Right lobe of liver (tissue), 6 donors: ENCODE data around the gene CBX2. TPM values are rescaled to one million over a fixed set of nuclear protein-coding genes. Genes with fewer than 3 reads are reported as not detected.

Source experiments
- ATAC-seq, 4 donors: fragments of 200-7000 bp; cut with Tn5 transposase; one replicate each; pipeline ENCODE4 v1.9.1; 2020; ENCODE audit warnings: mild to moderate bottlenecking in 4 of 4, moderate library complexity in 4 of 4
- DNase-seq, 3 donors: peaks; one replicate each; pipeline ENCODE4 v3.0.0-alpha.2; 2020
- H3K27ac ChIP-seq, 3 donors: fragments of 200-600 bp; one replicate each; pipeline ENCODE4 v1.8.0; 2022
- H3K27me3 ChIP-seq, 2 donors: fragments of 200-600 bp; one replicate each; pipeline ENCODE4 v1.8.0; 2022
- H3K36me3 ChIP-seq, 4 donors: fragments of 200-600 bp; sonication (generic) in 1 of 4; one replicate each; pipeline versions ENCODE4 v1.5.1 to v1.8.0; 2017 to 2022; ENCODE audit warnings: control low read depth in 1 of 4
- H3K4me1 ChIP-seq, 4 donors: fragments of 200-600 bp; sonication (generic) in 1 of 4; one replicate each; pipeline versions ENCODE4 v1.5.1 to v1.8.0; 2017 to 2022; ENCODE audit warnings: control low read depth in 1 of 4
- H3K4me3 ChIP-seq, 3 donors: fragments of 200-600 bp; one replicate each; pipeline ENCODE4 v1.8.0; 2022
- H3K9me3 ChIP-seq, 4 donors: fragments of 200-600 bp; sonication (generic) in 1 of 4; one replicate each; pipeline versions ENCODE4 v1.5.1 to v1.8.0; 2017 to 2022; ENCODE audit warnings: control low read depth in 1 of 4
- CTCF ChIP-seq, 4 donors: fragments of 200-600 bp in 3 of 4; fragments of 450-650 bp in 1 of 4; IDR thresholded peaks; one replicate each; pipeline versions ENCODE4 v1.5.1 to v1.8.0; 2016 to 2022; ENCODE audit warnings: antibody characterized with exemption in 4 of 4, mild to moderate bottlenecking in 2 of 4
- POLR2A ChIP-seq: fragments of 450-650 bp; IDR thresholded peaks from one replicate; pipeline ENCODE4 v1.6.1; 2017; ENCODE audit warnings: antibody characterized with exemption, mild to moderate bottlenecking
- WGBS: methylation state at CpG from one replicate; pipeline ENCODE4 v1.1.6; 2018; ENCODE audit warnings: low coverage, low lambda C conversion rate; ENCODE audit not compliant: insufficient coverage; ENCODE audit errors: missing lambda C conversion rate; 5-methylcytosine and 5-hydroxymethylcytosine counted together
- intact Hi-C, 2 donors: fragments of 100-400 bp; cut with DNase I; formaldehyde crosslinking; loops; one replicate each; pipeline versions ENCODE4 v1.11.2 to v1.14.1; 2022
- total RNA-seq, 6 experiments: library from RNA; depleted of rRNA in 2 of 6; stranded (reverse); fragments of >200 nt in 2 of 6; fragmentation: NEBNext Ultra II Directional in 3 of 6; extraction: Animal tissue kit (Norgen Biotek cat#: 25700) in 3 of 6; gene quantifications; one replicate each; pipeline versions ENCODE4 v1.1.0 to v1.2.4, GENCODE V29; 2016 to 2023
- donor health status: DM: no; HTN: yes; CAD: no.
- donor health status: DM: no; HTN: no; CAD: no.
- donor health status: DM: no; HTN: no; CAD: no.
- donor health status: DM: no; HTN: yes; CAD: no.
- donor health status: DM: no; HTN: yes; CAD: no.

Gene CBX2
- total RNA-seq, 6 experiments from 2014 or later, result 0.33 to 3.5 (median 1.1) TPM

GRCh38 chr17:79798299-79799173, 20.6 kb downstream of the CBX2 start:
- Histone ChIP-seq H3K4me3 (peak overlapping the region; percentile 58 to 78 (median 74)), H3K9me3 (no peaks in the 10 kb centered on the region), H3K4me1 (peaks cover 0 to 35% (median 8%) of the 10 kb centered on the region in 4 donors), H3K36me3 (no peaks in the 10 kb centered on the region), H3K27me3 (peaks cover 17 to 53% of the 10 kb centered on the region in 2 donors), H3K27ac (no peak overlapping the region)
- DNase-seq (no peak), ATAC-seq (no peak)
- intact Hi-C loops, result no loop called here
- WGBS, result 0% methylated on average over 26 of the region's 70 CpGs
- no peak for TF ChIP-seq CTCF (IDR thresholded peaks at IDR 0.05)
- no peak for TF ChIP-seq POLR2A

GRCh38 chr17:79799174-79799537, 21.2 kb downstream of the CBX2 start:
- DNase-seq, result no peak

DNA sequence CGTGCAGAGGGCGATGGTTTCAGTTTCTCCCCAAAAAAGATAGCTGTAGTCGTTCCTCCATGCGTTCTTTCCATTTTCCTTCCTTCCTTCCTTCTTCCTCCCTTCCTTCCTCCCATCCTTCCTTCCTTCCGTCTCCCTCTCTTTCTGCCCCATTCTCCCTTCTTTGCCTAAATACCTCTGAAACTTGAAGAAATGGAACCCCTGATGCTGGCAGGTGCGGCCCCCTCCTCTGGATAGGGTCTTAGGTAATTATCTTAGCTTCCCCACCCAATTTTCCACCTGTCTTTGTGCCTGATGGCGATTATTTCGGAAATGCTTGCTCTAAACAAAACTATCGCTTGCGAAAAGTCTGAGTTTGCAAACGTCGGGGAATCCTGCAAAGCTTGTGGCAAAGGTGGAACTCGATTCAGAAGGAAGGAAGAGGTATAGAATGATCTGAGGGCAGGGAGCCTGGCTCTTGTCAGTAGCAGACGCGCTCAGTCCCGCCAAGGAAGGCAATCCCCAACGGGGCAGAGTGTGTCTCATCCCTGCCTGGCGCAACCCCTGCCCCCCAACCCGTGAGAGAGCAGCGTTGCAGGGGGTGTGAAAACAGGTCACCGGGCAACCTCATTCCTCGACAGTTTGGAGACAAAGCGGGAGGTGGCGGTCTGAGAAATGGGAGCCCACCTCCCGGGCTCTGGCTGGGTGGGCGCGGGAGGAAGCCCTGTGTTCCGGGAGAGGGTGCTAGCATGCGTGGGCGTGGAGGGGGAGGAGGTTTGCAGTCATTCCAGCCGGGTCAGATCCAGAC, 21.8 kb downstream of the CBX2 start:
- Histone ChIP-seq H3K27ac (no peak overlapping the region), H3K27me3 (peaks cover 27 to 65% of the 10 kb centered on the region in 2 donors), H3K4me3 (no peak overlapping the region), H3K9me3 (no peaks in the 10 kb centered on the region), H3K36me3 (no peaks in the 10 kb centered on the region), H3K4me1 (peaks cover 0 to 35% (median 8%) of the 10 kb centered on the region in 4 donors)
- TF ChIP-seq CTCF (IDR thresholded peaks at IDR 0.05), result no peak
- no peak for TF ChIP-seq POLR2A
- no peak for DNase-seq
- no peak for ATAC-seq
- intact Hi-C loops, result loop anchor here in 1 of 2 donors (5.0 to 10.0 kb wide), 2 partner anchors 43 to 185 kb away; no protein-coding TSS in a partner anchor
- WGBS, result 4% methylated on average over 27 of the region's 31 CpGs

More at GRCh38 chr17:79799174-79799537, 21.2 kb downstream of the CBX2 start:
- intact Hi-C loops, result no loop called here
- TF ChIP-seq CTCF (IDR thresholded peaks at IDR 0.05) (no peak), POLR2A (no peak)
- Histone ChIP-seq H3K4me1 (peaks cover 0 to 35% (median 8%) of the 10 kb centered on the region in 4 donors), H3K27me3 (peaks cover 22 to 59% of the 10 kb centered on the region in 2 donors), H3K27ac (no peak overlapping the region), H3K4me3 (no peak overlapping the region), H3K36me3 (no peaks in the 10 kb centered on the region), H3K9me3 (no peaks in the 10 kb centered on the region)
- no peak for ATAC-seq
- 5% methylated on average over 11 of the region's 23 CpGs for WGBS

GRCh38 chr17:79800325-79801155, 22.6 kb downstream of the CBX2 start:
- no peaks in the 10 kb centered on the region for H3K9me3 ChIP-seq
- H3K27ac ChIP-seq, result no peak overlapping the region
- peaks cover 0 to 35% (median 8%) of the 10 kb centered on the region in 4 donors for H3K4me1 ChIP-seq
- peaks cover 27 to 73% of the 10 kb centered on the region in 2 donors for H3K27me3 ChIP-seq
- DNase-seq, result no peak
- ATAC-seq, result no peak
- intact Hi-C loops, result loop anchor here in 1 of 2 donors (5.0 to 10.0 kb wide), 2 partner anchors 42 to 184 kb away; no protein-coding TSS in a partner anchor
- H3K4me3 ChIP-seq, result no peak overlapping the region
- 3% methylated on average over 21 of the region's 44 CpGs for WGBS
- no peaks in the 10 kb centered on the region for H3K36me3 ChIP-seq
- TF ChIP-seq POLR2A (no peak), CTCF (IDR thresholded peaks at IDR 0.05) (no peak)
